ENCODE data around the gene VAV3.

VAV3 gene

DNA sequence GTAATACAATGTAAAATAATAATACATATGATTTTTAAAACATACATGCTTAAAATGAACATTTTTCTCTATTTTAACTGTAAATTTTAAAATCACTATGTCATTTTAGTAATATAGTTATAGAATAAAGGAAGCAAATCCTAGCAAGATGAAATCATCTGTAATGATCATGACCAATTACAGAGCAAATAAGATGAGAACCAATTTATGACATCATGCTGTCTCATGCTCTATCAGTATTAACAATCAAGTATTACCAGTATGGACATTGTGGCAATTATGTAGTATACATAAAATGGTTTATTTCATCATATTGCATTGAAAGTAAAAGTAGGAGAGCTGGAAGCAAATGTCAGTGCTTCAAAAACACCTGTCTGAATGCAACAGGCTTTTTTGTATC lies 255.0 kb downstream of the VAV3 start:
- DNase-seq, result no peak

DNA sequence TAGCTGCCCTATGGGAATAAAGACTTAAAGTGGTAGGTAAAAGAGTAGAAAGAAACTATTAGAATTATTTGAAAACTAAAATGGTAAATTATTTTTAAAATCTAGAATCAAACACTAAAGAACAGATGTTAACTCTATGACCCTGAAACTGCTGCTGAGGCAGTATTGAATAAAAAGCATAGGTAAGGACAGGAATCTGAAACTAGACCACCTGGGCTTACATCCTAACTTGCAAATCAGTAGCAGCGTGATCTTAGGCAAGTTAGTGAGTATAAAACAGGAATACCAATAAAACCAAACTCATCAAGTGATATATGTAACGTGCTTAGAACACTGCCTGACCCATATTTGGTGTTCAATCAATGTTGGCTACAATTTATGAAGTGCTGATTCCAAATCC lies 257.9 kb downstream of the VAV3 start:
- DNase-seq, result no peak

DNA sequence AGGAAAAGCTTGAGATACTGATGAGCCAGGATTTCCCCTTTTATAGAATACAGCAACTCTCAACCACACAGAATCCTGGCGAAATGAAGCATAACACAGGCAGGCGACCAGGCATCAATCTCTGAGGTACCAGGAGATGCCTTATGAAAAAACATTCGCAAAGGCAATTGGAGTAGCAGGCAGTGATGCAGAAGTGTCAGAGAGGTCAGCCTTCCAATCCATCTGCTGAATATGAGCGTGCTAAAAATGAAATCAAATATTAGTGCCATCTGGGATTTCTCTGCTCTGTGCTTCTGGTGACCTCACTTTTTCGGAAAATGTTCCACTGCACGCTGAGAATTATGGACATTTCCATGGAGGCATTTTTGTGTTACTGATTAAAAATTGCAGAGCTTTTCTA lies 258.8 kb downstream of the VAV3 start:
- no peak for DNase-seq

DNA sequence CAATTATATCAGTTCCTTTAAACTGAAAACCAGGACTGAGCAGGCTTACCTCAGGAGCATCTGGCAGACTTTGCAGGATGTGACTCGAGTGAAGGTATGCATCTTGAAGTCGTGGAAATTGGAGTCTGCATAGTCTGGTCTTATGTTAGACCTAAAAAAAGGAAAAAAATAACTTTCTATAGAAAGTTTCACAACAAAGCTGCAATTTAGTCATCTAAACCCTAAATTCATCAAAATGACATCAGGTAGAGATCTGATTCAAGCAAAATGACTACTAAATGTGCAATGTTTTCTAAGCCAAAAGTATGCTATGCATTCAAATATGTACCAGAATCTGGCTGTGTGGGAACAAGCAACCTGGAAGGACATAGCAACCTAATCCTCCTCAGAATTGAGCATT lies 260.1 kb downstream of the VAV3 start:
- DNase-seq, result peak; percentile 84

DNA sequence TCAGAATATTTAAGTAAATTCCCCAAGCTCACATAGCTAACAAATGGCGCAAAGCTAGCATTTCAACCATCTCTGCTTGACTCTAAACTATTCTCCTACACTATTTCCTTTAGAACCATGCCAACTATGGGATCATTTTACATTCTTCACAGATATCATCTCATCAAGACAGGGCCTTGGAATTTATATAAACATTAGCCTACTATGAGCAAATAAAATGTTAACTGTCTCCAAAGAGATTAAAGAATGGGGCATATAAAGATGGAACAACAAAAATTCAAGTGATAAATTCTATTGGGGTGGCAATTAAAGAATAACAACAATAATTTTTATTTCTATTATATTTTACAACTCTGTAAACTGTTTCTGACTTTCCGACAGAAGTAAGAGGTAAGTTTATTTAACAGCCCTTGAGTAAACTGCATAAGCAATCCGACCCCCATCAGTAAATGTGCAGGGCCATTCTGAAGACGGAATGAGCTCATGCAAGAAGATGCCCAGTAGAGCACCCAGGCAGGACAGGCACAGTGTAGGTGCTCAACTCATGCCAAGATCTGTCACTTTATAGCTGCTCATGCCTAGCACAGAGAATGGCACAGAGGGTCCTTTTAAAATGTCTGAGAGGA lies 261.9 kb downstream of the VAV3 start:
- DNase-seq, result peak; percentile 66

DNA sequence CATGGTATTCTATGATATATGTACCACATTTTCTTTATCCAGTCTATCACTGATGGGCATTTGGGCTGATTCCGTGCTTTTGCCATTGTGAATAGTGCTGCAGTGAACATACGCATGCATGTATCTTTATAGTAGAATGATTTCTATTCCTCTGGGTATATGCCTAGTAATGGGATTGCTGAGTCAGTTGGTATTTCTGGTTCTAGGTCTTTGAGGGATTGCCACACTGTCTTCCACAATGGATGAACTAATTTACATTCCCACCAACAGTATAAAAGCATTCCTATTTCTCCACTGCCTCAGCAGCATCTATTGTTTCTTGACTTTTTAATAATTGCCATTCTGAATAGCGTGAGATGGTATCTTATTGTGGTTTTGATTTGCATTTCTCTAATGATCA lies 264.3 kb downstream of the VAV3 start:
- peak; percentile 41 for DNase-seq

DNA sequence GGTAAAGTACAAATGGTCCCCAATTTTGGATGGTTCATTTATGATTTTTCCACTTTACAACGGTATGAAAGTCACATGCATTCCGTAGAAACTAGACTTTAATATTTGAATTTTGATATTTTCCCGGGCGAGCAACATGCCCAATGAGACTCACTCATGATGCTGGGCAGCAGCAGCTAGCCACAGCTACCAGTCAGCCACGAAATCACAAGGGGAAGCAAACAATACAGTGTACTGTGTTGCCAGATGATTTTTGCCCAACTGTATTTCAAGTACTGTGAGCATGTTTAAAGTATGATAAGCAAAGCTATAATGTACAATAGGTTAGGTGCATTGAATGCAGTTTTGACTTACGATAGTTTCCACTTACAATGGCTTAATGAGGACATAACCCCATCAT lies 266.8 kb downstream of the VAV3 start:
- no peak for DNase-seq

DNA sequence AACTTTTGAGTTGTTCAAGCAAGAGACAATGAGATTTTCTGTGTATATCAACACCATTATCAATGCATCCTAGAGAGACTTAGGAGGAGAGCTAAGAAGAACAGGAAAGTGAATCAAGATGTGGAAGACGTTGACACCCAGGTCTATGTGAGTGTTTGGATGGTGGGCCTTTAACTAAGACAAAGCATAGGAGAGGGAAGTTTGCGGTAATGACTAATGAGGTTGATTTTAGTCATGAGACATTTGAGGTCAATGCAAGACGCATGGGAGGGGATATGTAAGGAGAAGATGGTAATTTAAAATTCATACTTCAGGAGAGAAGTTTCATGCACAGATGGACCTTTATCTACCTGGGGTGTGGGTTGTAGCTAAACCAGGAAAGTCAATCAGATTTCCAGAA lies 269.6 kb downstream of the VAV3 start:
- DNase-seq, result peak; percentile 37

DNA sequence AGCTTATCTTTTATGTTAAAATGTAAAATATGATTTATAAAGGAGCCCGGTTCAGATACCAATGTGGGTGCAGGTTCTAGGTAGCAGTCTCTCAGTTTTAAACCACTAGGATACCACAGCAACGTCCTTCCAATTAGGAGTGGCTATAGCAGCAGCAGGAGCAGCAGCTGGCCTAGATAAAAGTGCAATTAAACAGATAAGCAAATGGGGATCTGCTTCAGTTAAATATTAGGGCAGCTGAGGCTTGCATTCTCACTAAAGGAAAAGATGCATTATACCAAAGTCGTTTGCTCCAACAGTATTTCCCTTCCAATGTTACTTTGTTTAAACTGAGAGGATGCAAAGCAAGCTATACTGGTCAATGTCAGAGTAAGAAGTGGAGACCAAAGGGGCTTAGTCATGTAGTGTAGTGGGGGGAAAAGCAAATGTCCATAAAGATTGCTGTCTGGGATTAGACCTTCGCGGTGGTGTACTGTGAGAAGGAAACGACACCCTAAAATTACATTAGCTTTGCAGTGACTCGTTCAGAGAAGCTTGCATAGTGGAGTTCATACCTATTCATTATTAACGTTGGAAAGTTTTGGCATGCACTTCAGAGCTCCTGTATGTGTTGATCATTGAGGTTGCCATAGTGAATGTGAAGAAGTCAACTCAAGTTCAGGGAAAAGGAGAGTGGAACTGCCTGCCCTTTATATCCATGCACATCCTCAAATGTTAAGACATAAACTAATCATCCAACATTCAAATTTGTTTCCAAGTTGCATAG lies 272.2 kb downstream of the VAV3 start:
- no peak for DNase-seq

DNA sequence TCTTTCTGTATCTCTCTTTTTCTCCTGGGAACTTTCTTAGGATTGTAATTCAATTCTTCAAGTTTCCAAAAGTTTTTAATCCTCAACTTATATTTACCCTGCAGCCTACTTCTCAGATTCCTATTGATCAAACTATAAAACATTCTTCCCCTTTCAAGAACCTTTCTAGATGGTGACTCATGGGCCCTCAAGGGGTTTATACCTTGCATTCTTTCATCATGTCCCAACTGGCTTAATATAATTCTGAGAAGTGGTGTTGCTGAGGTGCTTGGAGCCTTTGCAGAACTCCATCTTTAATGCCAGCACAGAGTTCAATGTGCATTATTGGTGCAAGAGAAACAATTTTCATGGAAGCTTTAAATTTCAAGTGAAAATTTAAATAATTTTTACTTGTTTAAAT lies 273.4 kb downstream of the VAV3 start:
- peak; percentile 19 for DNase-seq

DNA sequence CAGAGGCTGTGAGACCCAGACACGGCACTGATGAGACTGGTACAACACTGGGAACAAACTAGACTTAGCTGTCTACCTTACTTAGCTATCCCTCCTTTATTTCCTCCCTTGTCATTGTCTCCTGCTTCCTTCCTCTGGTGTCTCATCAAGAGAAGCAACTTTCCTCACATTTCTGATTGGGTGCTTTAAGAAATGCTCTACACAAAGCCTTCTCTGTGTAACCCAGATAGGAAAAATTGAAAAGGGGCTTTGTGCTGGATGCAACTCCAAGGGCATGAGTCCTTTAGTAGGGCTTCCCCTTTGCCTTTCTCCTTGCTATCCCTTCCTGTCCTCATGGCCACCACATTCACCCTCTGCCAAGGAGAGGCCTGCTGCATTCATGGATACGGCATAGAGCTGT lies 274.5 kb downstream of the VAV3 start:
- DNase-seq, result no peak

DNA sequence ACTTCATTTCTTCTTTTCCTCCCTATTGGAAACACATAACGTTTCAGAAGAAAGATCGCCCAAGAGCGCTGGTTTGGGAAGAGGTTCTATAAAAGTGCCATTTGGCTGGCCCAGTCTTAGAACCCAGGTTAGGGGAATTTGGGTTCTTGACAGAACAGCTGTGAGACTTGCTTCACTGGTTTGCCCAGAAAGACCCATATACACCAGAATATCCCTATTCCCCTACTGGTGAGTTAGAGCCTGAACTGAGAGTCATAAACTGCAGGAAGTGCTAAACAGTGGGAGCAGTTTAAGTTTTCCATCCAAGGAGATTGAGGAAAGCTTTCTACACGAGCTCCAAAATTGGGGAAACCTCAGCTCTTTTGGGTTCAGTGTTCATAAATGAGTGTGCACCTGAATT lies 275.2 kb downstream of the VAV3 start:
- DNase-seq, result no peak

DNA sequence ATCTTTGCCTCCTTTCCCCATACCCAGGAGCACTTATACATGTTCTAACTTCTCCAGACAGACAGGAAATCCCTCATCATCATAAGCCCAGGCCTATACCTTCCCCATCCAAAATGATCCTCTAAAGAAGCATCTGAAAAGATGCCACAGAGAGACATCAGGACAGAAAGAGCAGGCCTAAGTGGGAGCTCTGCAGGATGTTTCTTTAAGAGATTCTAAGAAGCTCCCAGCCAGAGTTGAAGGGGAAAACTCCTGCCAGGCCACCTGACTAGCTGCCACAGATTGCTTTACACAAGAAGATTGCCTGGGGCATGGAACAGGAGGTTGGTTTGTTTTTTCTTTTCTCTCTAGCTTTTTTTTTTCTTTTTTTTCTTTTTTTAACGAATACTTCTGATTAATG lies 275.8 kb downstream of the VAV3 start:
- DNase-seq, result no peak

DNA sequence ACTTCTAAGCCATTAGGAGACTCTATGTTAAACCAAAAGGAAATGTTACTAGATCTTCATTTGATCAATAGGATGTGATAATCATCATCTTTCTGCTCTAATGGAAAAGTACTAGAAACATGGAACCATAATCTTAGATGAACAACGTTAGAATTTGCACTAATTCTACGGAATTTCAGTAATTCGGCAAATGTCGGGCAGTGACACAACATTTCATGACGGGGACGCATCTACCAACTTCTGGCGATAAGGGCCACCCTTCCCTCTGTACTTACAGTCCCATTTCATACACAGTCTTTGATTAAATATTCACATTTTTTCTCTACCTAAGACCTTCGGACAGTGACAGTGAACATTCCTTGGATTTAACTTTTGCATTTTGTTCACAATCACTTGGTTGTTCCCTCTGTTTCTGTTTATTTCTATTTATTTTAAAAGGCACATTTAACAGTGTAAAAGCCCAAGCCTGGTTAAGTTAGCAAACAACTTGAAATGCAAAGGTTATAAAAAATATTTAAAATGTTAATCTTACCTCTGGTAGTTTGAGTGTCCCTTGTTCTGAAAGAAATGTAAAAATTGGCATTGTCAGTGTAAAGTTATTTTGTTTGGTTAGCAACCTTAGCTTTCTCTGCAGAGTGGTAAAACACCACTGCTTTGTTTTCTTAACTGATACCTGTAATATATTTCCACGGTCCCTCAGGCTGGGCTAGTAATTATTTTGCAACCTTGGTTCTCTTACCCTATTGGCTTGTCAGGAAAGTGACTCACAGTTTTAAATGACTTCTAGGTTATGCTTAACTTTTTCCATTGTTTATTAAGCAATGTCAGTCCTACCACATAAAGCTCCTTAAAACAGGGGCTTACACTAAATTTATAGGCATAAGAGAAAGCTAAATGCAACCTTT lies 276.9 kb downstream of the VAV3 start:
- DNase-seq, result peak; percentile 23

DNA sequence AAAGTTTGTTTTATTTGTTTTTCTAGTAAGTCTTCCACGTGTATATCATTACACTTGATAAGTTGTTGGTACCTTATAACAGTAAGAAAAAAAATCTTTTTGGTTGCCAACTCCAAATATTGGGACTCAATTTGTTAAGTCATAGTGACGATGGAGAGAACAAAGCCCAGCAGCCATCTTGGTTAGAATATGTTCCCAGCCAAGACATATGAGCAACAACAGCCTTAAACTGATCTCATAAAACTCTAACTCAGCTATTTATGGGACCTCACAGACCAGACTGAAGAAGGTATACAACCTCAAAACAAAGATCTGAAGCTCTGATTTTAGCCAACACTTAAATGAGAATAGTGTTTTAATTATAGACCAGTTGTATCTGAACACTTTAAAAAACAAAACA lies 281.3 kb downstream of the VAV3 start:
- no peak for DNase-seq

DNA sequence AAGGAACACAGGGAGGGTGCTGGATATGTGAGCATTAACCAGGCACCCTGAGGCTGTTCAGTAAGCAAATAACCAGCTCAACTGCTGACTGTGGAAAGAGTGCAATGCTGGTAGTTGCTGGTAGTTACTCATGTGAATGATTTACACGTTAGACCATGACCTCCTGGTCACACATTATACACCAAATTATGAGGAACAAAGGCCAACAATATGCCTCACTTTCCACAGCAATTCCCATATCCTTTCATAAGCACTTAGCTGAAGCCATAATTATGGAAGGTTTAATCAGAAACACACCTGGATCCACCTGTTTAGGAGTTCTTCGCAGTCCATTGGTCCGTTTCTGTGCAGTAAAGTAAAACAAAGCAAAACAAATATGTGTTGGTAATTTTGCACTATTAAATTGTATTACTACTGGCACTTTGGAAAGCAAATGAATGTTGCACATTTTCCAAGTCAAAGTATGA lies 281.8 kb downstream of the VAV3 start:
- no peak for DNase-seq

DNA sequence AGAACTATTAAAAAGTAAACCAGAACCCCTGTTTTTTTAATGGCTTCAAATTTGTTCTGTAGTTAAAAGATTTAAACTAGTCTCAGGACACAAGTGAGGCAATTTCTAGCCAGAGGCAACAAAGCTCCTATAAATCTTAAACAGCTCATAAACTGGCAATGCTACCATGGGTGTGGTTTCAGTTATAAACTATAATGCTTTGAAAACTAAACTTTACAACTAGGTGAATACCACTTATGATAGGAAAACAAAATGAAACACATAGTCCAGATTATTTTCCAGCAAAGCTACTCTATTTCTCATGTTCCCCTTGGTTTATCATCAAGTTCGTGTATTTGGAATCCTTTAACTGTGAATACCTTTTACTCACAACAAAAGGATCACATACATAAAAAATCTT lies 282.5 kb downstream of the VAV3 start:
- DNase-seq, result no peak

DNA sequence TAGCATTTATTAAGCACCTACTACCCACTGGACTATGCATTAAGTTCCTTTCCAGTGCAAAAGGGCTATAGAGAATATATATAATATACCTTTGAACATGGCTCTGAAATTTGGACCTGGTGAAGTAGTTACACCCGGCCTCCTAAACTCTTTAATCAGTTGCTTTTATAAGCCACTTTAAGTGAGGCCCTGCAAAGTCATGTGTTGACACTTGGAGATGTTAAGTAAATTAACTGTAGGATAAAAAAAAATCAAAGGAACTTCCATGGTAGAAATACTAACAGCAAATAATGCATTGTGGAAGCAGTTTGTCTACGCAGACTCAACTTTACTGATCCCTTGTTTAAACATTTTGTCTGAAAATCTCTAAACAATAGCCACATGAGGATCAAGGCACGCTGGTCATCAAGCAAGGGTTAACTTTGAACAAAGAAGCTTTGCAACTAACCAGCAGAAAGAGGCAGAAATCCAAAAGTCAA lies 283.9 kb downstream of the VAV3 start:
- no peak for DNase-seq

DNA sequence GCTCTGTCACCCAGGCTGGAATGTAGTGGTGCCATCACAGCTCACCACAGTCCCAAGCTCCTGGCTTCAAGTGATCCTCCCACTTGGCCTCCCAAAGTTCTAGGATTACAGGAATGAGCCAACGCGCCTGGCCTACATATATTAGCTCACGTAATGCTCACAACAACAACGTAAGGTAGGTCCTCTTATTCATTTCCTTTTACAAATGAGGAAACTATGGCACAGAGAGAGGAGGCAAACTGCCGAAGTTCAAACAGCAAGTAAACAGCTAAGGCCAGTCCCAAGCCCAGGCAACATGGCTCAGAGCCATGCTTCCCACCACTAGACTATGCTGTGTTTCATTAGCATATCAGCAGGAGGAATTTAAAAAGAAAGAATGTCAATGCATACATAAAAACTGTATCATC lies 284.4 kb downstream of the VAV3 start:
- DNase-seq, result no peak

DNA sequence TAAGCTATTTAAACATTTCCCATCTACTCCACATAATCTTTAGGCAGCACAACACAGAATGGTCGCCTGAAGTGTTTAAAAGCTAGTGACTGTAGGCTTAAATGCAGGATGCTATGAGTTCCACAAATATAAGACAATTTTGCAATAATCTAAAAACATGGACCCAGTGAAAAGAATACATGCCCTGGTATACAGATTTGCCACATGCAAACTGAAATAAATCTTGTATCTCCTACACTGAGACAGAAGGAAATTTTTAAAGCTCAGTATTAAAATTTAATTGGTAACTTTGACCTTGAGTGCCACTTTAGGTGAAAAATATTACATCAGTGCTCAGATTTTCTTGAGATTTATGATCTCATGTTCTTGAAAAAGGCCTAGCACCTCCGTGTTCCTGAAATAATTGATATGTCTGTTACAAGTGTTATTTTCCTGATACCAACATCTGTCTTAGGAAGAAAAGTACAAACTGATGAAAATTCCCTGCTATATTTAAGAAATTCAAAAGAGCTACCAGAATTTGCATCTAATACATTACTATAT lies 285.5 kb downstream of the VAV3 start:
- DNase-seq, result no peak

DNA sequence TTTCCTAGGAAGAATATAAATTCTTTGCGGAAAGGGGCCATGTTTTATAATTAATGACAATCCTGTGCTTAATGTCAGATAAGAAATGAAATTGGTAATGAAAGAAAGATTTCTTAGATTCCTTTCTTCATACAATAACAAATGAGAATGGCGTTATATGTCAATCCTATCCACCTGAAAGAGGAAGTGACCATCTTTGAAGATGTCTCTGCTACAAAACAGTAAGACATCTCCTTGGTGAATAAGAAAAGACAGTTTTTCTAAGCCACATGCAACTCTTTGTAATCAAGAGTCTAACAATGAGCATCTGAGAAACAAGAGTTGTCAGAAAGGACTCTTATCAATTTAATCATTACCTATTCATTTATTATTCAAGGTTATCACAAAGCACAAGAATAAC lies 286.0 kb downstream of the VAV3 start:
- DNase-seq, result no peak

DNA sequence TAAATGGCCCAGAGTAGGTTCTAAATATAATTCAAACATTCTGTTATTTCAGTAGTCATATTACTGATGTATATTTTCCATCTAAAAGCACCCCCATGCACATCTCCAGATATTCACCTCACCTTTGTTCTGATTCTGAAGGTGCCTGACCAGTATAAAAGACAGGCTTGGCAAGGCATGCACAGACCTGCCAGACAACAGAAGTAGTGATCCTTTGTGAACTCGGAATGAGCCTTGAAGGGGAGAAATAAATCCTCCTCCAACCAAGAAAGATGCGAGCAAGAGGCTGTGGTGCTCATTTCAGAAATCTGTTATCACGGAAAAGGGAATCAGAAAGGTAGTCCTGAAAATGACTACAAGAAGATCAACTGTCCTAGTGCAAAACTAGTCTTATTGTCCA lies 287.3 kb downstream of the VAV3 start:
- DNase-seq, result no peak

DNA sequence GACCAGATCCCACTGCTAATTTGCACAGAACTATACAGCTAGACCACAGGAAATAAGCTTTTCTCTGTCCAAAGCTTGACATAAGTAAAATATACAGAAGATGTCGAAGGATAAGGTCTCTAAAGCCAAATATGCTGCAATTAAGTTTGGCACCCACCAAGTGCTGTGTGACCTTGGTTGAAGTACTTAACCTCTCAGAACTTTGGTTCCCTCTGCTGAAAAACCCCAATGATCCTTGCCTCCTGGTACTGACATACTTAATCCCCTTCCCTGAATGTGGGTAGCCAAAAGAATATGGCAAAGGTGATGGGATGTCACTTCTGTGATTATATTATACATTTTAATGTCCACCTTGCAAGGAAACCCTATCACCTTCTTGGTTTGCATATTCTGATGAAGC lies 290.5 kb downstream of the VAV3 start:
- DNase-seq, result no peak
